ENCODE measurements around the gene CNTN5.

Gene CNTN5

DNA sequence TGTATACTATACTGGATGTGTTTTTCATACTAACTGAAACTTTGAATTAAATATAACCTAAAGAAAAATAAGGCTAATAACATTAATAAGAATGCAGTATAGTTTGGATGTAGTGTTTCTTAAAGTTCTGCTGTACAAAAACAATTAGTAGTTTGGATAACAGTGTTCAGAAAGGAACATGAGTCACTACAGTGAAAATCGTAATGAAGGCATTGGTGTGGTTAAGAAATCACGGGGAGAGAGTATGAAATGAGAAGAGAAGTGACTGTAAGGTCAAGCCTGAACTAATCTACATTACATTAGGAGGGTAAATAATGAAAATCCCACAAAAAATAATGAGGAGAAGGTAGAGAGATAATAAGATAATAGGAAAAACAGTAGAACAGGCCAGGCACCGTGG lies 939.8 kb downstream of the CNTN5 start:
- DNase-seq: no peak

DNA sequence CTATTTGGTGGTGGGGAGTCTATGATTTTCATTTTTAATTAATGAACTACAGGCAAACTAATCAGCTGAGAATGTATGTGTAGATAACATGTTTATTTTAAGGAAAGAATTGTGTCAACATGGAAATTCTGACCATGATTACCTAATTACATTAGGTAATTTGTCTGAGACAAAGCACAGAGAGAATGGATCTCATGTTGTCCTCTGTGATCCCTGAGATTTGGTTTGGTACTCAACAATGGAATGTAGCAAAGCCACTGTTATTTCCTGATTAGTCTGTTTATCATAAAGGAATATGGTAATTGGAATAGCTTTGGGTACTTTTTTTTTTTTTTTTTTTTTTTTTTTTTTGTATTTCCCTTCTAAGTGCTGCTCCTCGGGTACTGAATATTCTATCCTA lies 947.6 kb downstream of the CNTN5 start:
- no peak for DNase-seq

DNA sequence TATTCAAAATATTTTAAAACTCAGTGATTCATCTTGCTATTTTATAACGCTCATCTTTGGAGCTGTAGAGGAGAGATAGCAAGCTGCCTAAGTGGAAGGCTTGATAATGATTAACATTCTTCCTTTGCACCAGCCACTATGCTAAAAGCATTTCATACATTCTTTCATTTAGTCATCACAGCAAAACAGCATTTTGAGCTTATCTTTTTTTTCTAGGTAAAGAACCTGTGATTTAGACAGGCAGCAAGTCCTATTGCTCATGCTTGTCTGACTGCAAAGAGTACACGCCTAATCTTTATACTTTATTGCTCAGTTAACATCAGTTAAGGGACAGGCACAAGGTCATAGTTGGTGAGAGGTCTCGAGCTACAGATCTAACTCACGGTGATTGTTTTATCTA lies 953.2 kb downstream of the CNTN5 start:
- no peak for DNase-seq

DNA sequence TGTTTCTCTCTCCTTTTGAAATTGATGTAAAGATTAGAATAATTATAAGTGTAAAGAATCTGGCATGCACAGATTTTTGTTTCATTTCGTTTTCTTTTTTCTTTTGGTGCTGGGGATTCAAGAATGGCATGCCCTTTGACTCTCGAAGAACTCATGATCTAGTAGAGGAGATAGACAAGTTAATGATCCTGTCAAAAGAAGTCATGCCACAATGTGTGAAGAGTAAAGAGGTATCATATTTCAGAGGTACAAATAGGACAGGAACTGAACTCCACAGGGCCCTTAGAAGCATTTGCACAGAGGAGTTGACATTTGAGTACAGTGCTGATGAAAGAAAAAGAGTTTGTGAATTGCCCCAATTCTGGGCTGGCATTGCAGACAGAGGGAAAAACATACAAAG lies 958.3 kb downstream of the CNTN5 start:
- DNase-seq: no peak

- no peak for DNase-seq
These were observed 967.2 kb downstream of the CNTN5 start for GRCh38 chr11:99987821-99988470.

DNA sequence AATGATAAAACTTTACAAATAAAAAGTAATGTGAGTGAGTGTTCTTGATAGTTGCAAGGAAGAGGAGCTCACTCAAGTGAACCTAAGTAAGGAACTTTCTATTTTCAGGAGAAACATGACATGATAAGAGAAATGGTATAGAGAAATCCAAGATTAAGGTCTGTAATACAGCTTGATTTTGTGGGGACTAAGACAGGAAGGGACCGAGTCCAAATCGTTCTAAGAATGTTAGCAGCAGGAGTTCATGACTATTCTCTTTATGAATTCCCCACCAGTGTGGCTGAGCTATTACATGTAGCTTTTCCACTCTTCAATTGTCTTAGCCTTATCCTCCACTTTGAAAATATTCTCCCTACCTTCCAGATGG lies 967.7 kb downstream of the CNTN5 start:
- no peak for DNase-seq

- DNase-seq: no peak
These were observed 983.2 kb downstream of the CNTN5 start for GRCh38 chr11:100003985-100004384.

DNA sequence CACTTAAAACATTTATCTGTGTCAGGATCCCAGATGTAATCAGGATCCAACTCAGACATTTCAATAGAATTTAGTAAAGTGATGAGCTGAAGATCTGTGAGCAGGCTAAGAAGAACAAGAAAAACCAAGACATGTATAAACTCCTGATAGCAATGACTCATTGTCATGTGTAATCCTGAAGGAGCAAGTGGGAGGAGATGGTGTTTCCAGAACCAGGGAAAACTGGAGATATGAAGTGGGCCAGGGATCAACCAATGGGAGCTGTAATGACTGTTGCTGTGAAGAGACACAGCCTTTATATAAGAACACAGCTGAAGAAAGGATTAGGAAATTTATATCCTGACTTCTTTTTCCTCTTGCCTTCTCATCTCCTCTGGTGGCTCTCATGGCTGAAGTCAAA lies 983.8 kb downstream of the CNTN5 start:
- no peak for DNase-seq

GRCh38 chr11:100008417-100008816 lies 987.7 kb downstream of the CNTN5 start:
- DNase-seq: no peak

DNA sequence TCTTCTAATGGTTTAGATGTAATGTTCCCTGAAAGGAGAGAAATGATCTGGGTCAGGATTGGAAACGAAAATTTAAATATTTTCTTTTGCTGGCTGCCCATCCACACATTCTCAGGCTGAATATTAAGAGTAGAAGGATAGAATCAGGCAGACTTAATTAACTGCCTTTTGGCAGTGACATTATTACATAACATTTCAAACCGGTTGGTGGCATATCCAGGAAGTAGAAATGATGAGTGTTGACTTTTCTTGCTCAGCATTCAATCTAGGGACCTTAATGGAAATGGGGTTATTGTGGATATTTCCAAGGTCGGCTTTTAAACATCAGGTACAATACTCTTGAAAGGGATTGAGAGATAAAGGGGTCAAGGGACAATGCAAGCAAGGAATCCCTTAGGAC lies 989.0 kb downstream of the CNTN5 start:
- no peak for DNase-seq

DNA sequence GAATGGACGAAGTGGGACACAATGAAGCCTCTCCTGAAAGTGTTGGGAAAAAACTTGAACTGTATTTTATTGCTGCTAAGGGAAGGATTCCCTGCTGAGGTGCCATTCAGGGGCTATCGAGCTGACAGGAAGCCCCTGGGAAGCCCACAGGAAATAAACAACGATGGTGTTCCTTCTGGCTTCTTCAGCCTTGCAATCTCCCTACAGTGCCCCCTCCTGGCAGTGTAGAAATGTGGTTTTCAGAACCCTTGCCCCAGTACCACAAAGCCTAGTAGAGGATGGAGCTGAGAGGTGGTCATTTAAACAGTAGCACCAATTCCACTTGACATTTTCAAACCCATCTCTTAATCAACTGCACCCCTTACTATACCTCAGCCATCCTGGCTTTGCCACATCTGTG lies 989.6 kb downstream of the CNTN5 start:
- DNase-seq: no peak

GRCh38 chr11:100011697-100012096 lies 990.9 kb downstream of the CNTN5 start:
- no peak for DNase-seq

DNA sequence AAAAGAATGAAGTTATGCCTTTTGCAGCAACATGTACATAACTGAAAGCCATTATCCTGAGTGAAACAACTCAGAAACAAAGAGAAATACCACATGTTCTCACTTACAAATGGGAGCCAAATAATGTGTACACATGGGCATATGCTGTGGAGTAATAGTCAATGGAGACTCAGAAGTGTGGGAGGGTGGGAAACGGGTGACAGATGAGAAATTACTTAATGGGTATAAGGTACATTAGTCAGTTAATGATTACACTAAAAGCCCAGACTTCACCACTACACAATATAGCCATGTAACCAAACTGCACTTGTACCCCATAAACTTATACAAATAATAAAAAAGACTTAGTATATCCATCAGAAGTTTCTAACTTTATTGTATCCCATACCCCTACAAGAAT lies 992.3 kb downstream of the CNTN5 start:
- DNase-seq: no peak

DNA sequence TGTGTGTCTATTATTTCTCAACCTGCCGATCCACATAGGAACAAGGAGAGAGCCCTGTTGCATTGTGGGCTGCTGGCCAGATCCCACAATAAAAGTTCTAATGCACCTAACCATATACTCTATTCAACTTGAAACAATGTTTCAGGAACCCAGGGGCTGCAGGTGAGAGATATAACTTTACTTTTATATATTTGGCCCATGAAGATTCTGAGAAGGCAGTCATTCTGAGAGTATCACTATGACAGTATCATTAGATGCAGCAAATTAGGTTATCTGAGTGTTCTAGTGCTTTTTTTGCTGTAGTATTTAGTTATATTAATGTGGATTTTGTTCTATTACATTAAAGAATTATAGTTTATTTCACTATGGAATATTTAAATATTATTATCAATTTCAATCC lies 1011.2 kb downstream of the CNTN5 start:
- no peak for DNase-seq

GRCh38 chr11:100061006-100061405 lies 1040.3 kb downstream of the CNTN5 start:
- DNase-seq: no peak

GRCh38 chr11:100066399-100066798 lies 1045.7 kb downstream of the CNTN5 start:
- DNase-seq: no peak

DNA sequence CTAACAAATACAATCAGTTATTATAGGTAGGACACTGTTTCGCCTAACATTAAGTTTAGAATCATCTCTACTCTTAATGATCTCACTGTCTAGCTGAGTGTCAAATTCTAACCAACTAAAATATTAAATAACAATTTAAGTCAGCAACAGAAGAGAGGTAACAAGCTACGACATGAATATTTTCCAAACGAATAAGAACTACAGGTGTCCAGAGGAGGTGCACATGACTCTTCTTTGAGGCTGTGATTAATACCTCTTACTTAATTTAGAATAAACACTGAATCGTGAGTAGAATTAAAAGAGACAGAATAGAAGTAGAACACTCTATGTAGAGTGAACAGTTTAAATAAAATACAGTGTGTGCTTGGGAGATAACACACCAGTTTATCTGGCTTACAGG lies 1047.4 kb downstream of the CNTN5 start:
- DNase-seq: no peak

- no peak for DNase-seq
These were observed 1051.4 kb downstream of the CNTN5 start for GRCh38 chr11:100072131-100072530.

DNA sequence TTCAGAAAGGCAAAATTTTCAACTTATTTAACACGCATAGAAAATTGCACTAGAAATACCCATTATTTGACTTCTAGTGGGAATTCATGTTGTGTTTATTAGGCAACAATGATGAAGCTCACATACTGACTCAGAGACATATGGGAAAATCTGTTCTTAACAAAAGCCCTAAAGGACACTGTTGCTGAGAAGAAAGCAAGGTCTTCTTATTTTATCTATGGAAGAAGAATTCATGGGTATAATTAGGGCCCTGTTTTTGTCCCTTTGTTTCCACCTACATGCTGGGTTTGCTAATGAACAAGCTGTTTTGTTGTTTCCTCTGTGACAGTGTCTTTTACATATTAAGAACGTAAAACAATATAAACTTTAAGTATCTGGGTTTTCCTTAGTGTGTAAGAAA lies 1059.6 kb downstream of the CNTN5 start:
- no peak for DNase-seq

- no peak for DNase-seq
These were observed 1060.1 kb downstream of the CNTN5 start for GRCh38 chr11:100080821-100081220.

- DNase-seq: no peak
These were observed 1072.9 kb downstream of the CNTN5 start for GRCh38 chr11:100093698-100094097.

- no peak for DNase-seq
These were observed 1073.5 kb downstream of the CNTN5 start for GRCh38 chr11:100094121-100094865.

DNA sequence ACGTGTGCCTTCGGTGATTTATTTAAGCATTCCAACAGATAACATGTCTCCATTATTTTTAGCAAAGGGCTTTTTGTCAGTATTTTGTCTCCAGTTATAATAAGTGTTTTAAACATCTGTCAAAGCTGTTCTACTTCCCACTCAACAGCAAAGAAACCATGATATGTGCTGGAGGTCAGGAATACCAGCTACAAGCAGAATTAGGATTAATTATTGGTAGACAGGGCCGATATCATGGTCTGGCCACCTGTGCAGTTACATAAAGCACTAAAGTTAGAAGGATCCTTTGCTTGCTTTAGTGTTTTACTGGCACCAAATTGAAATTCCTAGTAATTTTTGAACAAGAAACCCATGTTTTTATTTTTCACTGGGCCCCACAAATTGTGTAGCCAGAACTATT lies 1075.1 kb downstream of the CNTN5 start:
- no peak for DNase-seq

DNA sequence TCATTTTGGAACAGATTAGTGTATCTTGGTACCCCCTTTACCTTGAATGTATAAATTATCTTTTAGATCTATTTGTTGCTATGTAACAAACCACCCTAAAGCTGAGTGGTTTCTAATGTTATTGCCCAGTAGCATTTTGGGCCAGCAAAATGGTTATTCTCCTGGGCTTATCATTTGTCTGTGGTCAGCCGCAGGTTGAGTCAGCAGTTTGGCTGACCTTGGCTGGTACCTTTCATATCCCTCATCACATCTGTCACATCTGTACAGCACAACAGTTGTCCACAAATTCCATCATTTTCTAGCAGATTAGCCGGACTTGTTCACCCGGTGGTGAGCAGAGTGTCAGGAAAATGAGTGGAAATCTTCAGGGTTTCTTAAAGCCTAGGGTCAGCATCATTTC lies 1077.8 kb downstream of the CNTN5 start:
- DNase-seq: no peak
